ENCODE measurements around the gene LAMB1. TPM values are rescaled to one million over a fixed set of nuclear protein-coding genes. Genes with fewer than 3 reads are reported as not detected.
"Not testable (repeated sequence)": the region's sequence is repeated elsewhere in the genome, so short reads cannot be mapped to it uniquely, and the experiment has no call there.

LAMB1 gene
- total RNA-seq, 1 experiment from 2014 or later: 147 TPM

- DNase-seq (ENCODE audit: low read depth): no peak
These were observed 85.0 kb downstream of the LAMB1 start for GRCh38 chr7:107917763-107918651.

GRCh38 chr7:107915541-107915940, 87.4 kb downstream of the LAMB1 start:
- DNase-seq (ENCODE audit: low read depth): no peak

- no peak for DNase-seq (ENCODE audit: low read depth)
These were observed 88.1 kb downstream of the LAMB1 start for GRCh38 chr7:107914831-107915230.

- DNase-seq (ENCODE audit: low read depth): peak; percentile 25
These were observed 89.1 kb downstream of the LAMB1 start for GRCh38 chr7:107913851-107914250.

- no peak for DNase-seq (ENCODE audit: low read depth)
These were observed 91.0 kb downstream of the LAMB1 start for GRCh38 chr7:107911981-107912380.

GRCh38 chr7:107909445-107909844, 93.5 kb downstream of the LAMB1 start:
- no peak for DNase-seq (ENCODE audit: low read depth)

GRCh38 chr7:107907790-107908189, 95.2 kb downstream of the LAMB1 start:
- no peak for DNase-seq (ENCODE audit: low read depth)

- DNase-seq (ENCODE audit: low read depth): no peak
These were observed 100.6 kb downstream of the LAMB1 start for GRCh38 chr7:107902381-107902780.

- DNase-seq (ENCODE audit: low read depth): no peak
These were observed 102.4 kb downstream of the LAMB1 start for GRCh38 chr7:107900496-107901015.

GRCh38 chr7:107898997-107899594, 103.9 kb downstream of the LAMB1 start:
- DNase-seq (ENCODE audit: low read depth): no peak

GRCh38 chr7:107892367-107892741, 110.6 kb downstream of the LAMB1 start:
- DNase-seq (ENCODE audit: low read depth): not testable (repeated sequence)

GRCh38 chr7:107891636-107892366, 111.2 kb downstream of the LAMB1 start:
- peak; percentile 9 for DNase-seq (ENCODE audit: low read depth)

GRCh38 chr7:107890962-107891635, 111.9 kb downstream of the LAMB1 start, which contains the start of gene DLD:
DLD (plus strand) TSS chr7:107891183; CDS start chr7:107891251, 68 bp downstream.
- DNase-seq (ENCODE audit: low read depth): peak; percentile 90

GRCh38 chr7:107890493-107890961, 112.4 kb downstream of the LAMB1 start:
- DNase-seq (ENCODE audit: low read depth): no peak

GRCh38 chr7:107889992-107890391, 113.0 kb downstream of the LAMB1 start:
- no peak for DNase-seq (ENCODE audit: low read depth)

GRCh38 chr7:107887827-107888226, 115.1 kb downstream of the LAMB1 start:
- not testable (repeated sequence) for DNase-seq (ENCODE audit: low read depth)

GRCh38 chr7:107884066-107884818, 118.7 kb downstream of the LAMB1 start:
- no peak for DNase-seq (ENCODE audit: low read depth)

- no peak for DNase-seq (ENCODE audit: low read depth)
These were observed 120.2 kb downstream of the LAMB1 start for GRCh38 chr7:107882766-107883165.

GRCh38 chr7:107879400-107880035, 123.4 kb downstream of the LAMB1 start:
- peak; percentile 64 for DNase-seq (ENCODE audit: low read depth)

- DNase-seq (ENCODE audit: low read depth): no peak
These were observed 124.3 kb downstream of the LAMB1 start for GRCh38 chr7:107878636-107879035.

All from RPMI7951 (cell line).